Measurements from ENCODE around the gene ATXN1L.
"Not testable (repeated sequence)": the region's sequence is repeated elsewhere in the genome, so short reads cannot be mapped to it uniquely, and the experiment has no call there.

The ATXN1L gene

DNA sequence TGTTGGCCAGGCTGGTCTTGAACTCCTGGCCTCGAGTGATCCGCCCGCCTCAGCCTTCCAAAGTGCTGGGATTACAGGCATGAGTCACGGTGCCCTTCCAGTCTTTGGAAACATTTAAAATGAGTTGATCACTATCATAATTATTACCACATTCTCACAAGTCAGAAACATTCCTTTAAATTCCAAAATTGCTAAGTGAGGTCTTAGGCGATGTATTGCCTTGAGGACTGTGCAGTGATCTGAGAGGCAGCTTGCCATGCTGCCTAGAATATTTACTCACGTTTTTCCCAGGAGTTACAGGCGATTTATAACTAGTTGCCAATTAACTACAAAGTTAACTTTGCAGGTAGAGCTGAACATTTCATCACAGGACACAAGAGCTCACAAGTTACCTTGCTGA lies 5.7 kb upstream of the ATXN1L start:
- Mint-ChIP-seq H3K36me3 (no peaks in the 10 kb centered on the region), H3K4me1 (peaks cover 28% of the 10 kb centered on the region), H3K27ac (no peak overlapping the region), H3K4me3 (no peak overlapping the region), H3K27me3 (no peaks in the 10 kb centered on the region), H3K9me3 (no peaks in the 10 kb centered on the region)
- no peak for ATAC-seq

DNA sequence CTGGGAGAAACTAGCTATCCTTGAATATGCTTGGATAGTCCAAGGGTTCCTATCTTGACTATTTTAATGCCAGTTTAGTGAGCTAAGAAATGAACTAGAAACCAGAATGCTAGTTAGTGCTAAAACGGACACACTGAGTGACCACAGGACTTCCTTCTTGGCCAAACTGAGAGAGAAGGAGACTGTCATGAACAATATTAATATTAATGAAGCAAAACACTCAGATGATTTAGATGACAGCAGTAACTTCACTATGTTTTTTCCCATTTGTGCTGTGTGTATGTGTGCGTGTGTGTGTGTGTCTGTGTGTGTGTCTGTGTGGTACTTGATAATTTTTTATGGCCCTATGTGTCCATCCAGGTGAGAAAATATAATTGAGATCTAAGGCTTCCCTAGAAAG lies 2.2 kb upstream of the ATXN1L start:
- Mint-ChIP-seq H3K4me3 (no peak overlapping the region), H3K4me1 (peaks cover 56% of the 10 kb centered on the region), H3K9me3 (no peaks in the 10 kb centered on the region), H3K27me3 (no peaks in the 10 kb centered on the region), H3K36me3 (peaks cover 8% of the 10 kb centered on the region), H3K27ac (peak overlapping the region; percentile 96)
- ATAC-seq: no peak

DNA sequence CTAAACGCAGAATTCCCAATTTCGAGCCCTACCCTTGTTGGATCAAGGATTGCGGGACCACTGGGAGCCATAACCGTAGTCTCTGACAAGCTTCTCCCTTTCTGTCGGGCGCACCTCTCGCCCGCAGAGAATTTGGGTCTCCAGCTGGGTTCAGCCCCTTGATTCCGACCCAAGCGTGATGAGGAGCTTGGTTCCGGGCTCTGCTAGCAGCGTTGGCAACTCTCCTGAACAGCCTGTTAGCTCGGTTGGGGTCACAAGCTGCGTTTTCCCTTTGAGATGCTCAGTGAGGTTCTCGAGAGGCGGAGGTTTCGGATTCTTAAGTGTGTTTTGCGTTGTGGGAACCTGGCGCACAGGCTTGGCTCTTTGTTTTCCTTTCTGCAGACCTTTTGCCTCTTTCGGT lies 655 bp downstream of the ATXN1L start:
- ATAC-seq: no peak
- H3K4me1 Mint-ChIP-seq: peaks cover 60% of the 10 kb centered on the region
- H3K9me3 Mint-ChIP-seq: no peaks in the 10 kb centered on the region
- peaks cover 33% of the 10 kb centered on the region for H3K36me3 Mint-ChIP-seq
- no peaks in the 10 kb centered on the region for H3K27me3 Mint-ChIP-seq
- peak overlapping the region; percentile 96 for H3K27ac Mint-ChIP-seq
- peak overlapping the region; percentile 95 for H3K4me3 Mint-ChIP-seq

DNA sequence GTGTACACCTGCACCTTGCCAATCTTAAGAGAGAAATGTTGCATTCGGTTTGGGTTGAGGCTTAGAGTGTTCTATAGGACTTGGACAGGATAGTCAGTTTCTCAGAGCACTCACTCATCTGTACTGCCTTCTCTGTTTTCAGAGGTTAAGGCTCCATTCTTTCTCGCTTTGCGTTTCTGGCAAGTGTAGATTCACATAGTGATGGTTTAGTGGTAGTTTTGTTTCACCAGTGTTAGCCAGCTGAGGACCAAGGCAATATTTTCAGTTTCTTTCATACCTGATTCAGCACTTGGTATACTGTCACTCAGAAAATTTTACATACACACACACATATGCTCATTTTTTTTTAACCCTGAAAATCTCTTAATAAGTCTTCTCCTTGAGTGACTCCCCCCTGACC lies 1.3 kb downstream of the ATXN1L start:
- Mint-ChIP-seq H3K4me1 (peaks cover 63% of the 10 kb centered on the region), H3K27ac (peak overlapping the region; percentile 96), H3K9me3 (no peaks in the 10 kb centered on the region), H3K36me3 (peaks cover 40% of the 10 kb centered on the region), H3K27me3 (no peaks in the 10 kb centered on the region), H3K4me3 (peak overlapping the region; percentile 95)
- no peak for ATAC-seq

DNA sequence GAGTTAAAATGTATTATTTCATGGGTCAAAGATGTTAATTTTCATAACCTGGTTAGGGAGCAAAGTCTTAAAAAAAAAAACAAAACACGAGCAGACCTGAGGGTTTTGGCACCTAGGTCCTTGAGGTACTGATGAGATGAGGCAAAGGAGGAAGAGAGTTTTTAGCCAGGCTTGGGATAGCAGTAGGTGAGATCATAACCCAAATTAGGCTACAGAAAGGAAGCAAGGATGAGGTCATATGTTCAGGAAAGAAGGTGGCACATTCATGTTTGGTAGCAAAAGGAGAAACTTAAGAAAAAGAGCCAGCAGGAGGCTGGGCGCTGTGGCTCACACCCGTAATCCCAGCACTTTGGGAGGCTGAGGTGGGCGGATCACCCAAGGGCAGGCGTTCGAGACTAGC lies 2.8 kb downstream of the ATXN1L start:
- no peak for ATAC-seq
- Mint-ChIP-seq H3K36me3 (peaks cover 51% of the 10 kb centered on the region), H3K4me3 (no peak overlapping the region), H3K4me1 (peaks cover 64% of the 10 kb centered on the region), H3K27ac (no peak overlapping the region), H3K27me3 (no peaks in the 10 kb centered on the region), H3K9me3 (no peaks in the 10 kb centered on the region)

DNA sequence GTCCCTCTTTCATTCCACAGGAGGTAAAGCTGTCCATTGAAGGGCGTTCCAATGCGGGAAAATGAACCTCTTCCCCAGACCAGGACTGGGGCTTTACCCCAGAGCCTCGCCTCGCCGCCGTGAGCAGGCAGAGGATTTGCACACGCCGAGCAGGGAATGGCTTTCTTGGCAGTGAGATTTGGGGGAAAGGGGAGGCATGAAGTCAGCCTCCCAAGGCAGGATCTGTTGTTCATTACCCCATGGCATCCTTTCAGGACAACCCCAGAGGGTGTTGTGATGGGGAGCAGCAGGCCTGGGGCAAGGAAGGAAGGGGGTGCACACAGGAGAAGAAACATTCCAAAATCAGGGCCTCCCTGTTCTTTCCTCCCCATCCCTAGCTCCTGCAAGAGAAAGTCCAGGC lies 6.0 kb downstream of the ATXN1L start:
- ATAC-seq: no peak
- Mint-ChIP-seq H3K36me3 (peaks cover 66% of the 10 kb centered on the region), H3K27me3 (no peaks in the 10 kb centered on the region), H3K9me3 (no peaks in the 10 kb centered on the region), H3K4me1 (peaks cover 74% of the 10 kb centered on the region), H3K27ac (peak overlapping the region; percentile 87), H3K4me3 (no peak overlapping the region)

DNA sequence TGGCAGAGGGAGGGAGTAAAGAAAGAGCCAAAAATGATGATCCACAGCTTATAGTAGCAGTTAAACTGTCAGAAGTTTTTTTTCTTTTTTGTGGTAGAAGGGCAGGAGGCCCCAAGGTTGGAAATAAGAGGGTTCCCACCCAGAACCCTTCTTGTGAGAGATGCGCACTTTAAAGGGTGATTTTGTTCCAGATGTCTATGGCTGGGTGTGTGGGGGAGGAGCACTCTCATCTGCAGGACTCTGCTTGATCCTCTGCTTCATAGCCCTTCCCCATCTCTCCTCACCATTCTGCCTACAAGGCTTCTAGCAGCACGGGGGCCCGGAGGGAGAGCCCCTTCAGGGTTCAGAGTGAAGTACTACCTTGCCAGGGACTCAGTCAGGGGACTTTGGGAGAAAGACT lies 6.4 kb downstream of the ATXN1L start:
- H3K27ac Mint-ChIP-seq: peak overlapping the region; percentile 87
- H3K9me3 Mint-ChIP-seq: no peaks in the 10 kb centered on the region
- no peak overlapping the region for H3K4me3 Mint-ChIP-seq
- H3K36me3 Mint-ChIP-seq: peaks cover 66% of the 10 kb centered on the region
- no peak for ATAC-seq
- H3K4me1 Mint-ChIP-seq: peaks cover 74% of the 10 kb centered on the region
- H3K27me3 Mint-ChIP-seq: no peaks in the 10 kb centered on the region

DNA sequence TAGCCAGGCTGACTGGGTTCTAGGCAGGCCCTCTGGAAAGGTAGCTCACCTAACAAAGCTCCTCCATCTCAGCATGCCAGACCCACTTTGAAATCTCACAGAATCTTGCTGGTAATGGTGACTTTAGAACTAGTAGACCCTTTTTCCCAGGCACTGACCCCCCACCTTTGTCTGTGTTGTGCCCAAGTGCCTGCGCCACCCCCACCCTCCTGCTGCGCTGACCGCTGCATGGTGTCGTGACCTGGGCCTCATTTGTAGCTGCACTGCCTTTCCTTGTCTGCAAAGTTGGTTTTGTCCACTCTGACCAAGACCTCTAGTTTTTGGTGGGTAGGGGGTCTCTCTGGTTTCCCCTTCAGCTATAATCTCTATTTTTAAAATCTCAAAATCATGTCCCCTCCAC lies 6.8 kb downstream of the ATXN1L start:
- Mint-ChIP-seq H3K36me3 (peaks cover 66% of the 10 kb centered on the region), H3K9me3 (no peaks in the 10 kb centered on the region), H3K27me3 (no peaks in the 10 kb centered on the region), H3K4me1 (peaks cover 73% of the 10 kb centered on the region), H3K27ac (peak overlapping the region; percentile 87), H3K4me3 (no peak overlapping the region)
- ATAC-seq: no peak

DNA sequence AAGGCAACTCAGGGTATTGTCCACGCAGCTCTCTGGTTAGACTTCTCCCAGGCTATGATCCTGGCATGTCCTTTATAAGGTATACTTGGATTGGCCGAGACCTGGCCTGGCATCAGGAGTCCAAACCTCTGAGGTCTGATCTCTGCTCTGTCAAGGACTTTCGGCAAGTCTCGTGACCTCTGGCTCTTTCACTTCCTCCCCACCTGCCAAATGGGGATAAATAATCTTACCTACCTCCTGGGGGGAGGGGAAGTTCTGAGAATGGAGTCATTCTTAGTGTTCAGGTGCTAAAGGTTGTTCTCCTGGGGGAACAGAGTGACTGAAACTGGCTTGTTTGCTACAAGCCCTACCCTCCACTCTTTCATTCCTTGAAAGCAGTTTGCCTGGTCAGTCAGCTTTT lies 7.6 kb downstream of the ATXN1L start:
- Mint-ChIP-seq H3K9me3 (no peaks in the 10 kb centered on the region), H3K27ac (peak overlapping the region; percentile 87), H3K27me3 (no peaks in the 10 kb centered on the region), H3K4me1 (peaks cover 65% of the 10 kb centered on the region), H3K4me3 (peak overlapping the region; percentile 68), H3K36me3 (peaks cover 59% of the 10 kb centered on the region)
- peak; percentile 86 for ATAC-seq

DNA sequence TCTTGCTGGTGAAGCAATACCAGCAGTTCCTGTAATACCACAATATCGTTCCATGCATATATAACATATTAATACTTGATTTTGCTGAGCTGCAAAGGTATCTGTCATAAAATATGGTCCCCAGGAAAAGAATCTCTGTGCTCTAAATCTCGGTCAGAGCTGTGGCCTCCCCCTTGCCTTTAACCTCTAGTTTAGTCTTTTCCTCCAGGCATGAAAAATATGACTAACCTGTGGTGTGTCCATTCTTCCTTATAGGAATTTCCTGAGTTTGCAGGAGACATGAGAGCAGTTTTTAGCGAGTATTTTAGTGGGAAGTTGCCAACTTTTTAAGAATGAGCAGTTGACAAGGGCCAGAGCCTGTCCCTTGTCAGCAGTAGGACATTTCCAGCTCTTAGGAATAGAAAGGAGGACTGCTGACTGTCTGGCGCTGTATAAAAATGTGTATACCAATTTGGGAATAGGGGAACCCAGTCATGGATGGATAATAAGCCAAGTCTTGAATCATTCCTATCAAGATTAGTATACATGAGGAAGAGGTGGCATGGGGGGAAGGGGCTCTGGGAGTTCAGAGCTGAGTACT lies 8.7 kb downstream of the ATXN1L start:
- no peaks in the 10 kb centered on the region for H3K27me3 Mint-ChIP-seq
- peaks cover 59% of the 10 kb centered on the region for H3K36me3 Mint-ChIP-seq
- H3K4me3 Mint-ChIP-seq: no peak overlapping the region
- ATAC-seq: no peak
- peaks cover 61% of the 10 kb centered on the region for H3K4me1 Mint-ChIP-seq
- no peaks in the 10 kb centered on the region for H3K9me3 Mint-ChIP-seq
- peak overlapping the region; percentile 87 for H3K27ac Mint-ChIP-seq

DNA sequence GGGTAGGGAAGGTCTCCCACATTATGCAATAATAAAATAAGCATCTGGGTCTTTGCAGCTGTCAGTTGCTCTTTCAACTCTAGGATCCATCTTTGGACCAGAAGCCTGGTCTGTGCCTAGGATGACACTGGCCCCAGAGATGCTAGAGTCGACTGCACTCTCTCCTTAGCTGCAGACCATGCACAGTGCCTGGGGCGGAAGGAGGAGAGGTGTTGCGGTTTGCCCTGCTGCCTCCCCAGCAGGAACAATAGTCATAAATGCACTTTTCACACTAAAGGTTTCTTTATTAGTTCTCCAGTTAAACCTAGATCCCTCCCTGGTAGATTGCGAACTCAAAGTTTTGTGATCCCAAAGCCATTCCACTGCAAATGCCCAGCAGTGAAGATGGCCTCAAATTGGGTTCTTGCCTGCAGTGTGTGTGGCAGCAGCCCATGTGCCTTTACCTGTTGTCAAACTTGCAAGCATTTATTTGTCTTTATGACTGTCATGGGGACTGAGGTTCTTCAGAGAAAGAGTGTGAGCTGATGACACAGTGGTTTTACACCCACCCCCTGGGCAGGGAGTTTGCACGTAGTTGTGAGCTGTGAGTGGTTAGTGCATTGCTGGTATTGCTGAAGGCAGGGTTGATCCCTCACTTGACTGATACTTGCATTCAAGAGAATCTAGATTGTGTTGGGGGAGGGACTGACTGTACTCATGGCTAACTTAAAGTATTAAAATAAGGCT lies 10.3 kb downstream of the ATXN1L start:
- Mint-ChIP-seq H3K4me1 (peaks cover 61% of the 10 kb centered on the region), H3K4me3 (no peak overlapping the region), H3K27me3 (no peaks in the 10 kb centered on the region), H3K27ac (peak overlapping the region; percentile 60), H3K36me3 (peaks cover 54% of the 10 kb centered on the region), H3K9me3 (no peaks in the 10 kb centered on the region)
- no peak for ATAC-seq

DNA sequence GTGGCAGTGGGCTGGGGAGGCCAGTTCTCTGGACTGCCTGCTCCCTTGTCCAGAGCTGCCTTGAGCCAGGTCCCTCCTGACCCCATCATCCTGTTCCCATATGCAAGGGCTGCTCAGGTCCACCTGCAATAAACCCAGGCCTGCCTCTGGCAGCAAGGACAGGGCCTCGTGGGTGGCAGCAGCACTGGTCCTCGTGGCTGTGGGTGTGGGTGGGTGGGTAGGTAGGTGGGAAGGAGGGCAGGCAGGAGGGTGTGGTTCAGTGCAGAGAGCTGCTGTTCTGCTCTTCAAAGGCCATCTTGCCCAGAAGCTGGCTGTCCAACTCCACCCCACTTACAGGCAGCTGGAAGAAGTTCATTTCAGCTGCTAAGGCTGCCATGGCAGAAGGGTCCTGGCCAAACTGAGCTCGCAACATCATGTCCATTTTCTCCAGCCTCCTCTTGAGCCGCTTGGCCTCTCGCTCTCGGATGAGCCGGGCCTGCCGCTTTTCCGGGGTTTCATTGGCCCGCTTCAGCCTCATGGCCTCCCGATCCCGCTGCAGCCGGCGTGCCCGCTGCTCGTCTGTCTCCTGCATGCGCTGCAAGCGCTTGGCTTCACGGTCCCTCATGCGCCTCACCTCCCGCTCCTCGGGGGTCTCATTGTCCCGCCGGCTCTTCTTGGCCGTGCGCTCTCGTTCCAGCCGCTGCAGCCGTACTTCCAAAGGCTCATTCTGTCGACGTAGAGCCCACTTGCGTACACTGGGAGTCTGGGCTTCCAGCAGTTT lies 14.2 kb downstream of the ATXN1L start:
- H3K27me3 Mint-ChIP-seq: no peaks in the 10 kb centered on the region
- no peaks in the 10 kb centered on the region for H3K9me3 Mint-ChIP-seq
- no peak overlapping the region for H3K27ac Mint-ChIP-seq
- peaks cover 35% of the 10 kb centered on the region for H3K36me3 Mint-ChIP-seq
- ATAC-seq: no peak
- no peak overlapping the region for H3K4me3 Mint-ChIP-seq
- peaks cover 24% of the 10 kb centered on the region for H3K4me1 Mint-ChIP-seq

DNA sequence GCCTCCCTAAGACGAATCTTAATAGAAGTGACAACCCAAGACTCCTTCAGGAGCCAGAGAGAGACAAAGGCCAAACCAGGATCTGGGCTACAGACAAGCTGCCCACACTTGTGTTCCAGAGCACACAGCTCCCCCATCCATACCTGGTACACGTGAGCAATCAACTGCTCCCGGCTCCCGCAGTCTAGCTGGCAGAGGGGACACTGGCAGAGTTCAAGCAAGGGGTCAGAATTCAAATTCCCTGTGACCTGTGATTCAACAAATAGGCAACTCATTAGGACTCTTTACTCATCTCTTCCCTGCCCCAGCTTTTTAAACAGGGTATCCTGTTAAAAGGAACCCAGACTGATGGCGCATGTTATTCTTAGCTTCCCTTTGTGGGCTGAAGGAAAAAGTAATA lies 18.2 kb downstream of the ATXN1L start:
- ATAC-seq: no peak
- Mint-ChIP-seq H3K4me1 (no peaks in the 10 kb centered on the region), H3K36me3 (peaks cover 31% of the 10 kb centered on the region)

DNA sequence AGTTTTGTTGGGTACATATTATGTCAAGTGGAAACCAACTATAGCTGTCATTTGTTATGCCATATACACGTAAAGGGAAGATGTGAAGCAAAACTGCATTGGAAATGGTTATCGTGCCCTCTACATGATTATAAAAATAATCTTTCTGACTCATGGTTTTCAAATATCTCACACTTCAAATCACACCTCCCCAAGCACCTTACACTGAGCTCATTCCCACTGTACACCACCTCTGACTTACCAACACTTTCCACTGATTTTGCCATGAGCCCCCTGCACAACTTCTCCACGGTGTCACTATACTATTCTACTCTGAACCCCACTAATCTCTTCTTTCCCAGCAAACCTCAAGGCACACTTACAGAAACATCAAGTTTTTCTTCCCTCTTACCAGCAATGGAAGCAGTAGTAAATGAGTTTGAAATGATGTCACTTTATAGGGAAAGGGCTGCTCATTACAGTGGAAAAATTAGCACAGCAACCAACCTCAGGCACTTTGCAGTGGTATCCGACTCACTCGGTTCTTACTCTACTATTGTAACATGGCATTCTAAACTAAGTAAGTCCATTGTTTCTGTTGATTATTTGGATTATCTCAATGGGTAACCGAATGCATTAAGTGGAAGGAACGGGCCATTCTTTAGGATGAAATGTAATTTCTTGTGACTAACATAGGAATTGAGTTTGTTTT lies 19.5 kb downstream of the ATXN1L start:
- Mint-ChIP-seq H3K27ac (peak overlapping the region; percentile 4), H3K36me3 (peaks cover 31% of the 10 kb centered on the region)

More for the DNA sequence above, 18.2 kb downstream of the ATXN1L start:
- Mint-ChIP-seq H3K4me3 (no peak overlapping the region), H3K27ac (no peak overlapping the region), H3K27me3 (no peaks in the 10 kb centered on the region), H3K9me3 (no peaks in the 10 kb centered on the region)

DNA sequence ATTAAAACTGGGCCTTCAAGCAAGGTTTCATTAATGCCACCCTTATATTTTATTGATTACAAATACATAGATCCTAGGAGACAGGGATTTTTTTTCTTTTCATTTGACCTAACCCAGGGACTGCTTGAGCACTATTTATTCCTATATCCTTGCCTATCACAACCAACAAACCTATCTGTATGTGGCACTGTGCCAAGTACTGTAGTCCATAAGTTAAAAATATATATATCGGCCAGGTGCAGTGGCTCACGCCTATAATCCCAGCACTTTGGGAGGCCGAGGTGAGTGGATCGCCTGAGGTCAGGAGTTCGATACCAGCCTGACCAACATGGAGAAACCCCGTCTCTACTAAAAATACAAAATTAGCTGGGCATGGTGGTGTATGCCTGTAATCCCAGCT lies 21.4 kb downstream of the ATXN1L start:
- not testable (repeated sequence) for ATAC-seq, H3K9me3 Mint-ChIP-seq, H3K4me1 Mint-ChIP-seq, H3K27ac Mint-ChIP-seq, H3K27me3 Mint-ChIP-seq, H3K4me3 Mint-ChIP-seq
- peaks cover 26% of the 10 kb centered on the region for H3K36me3 Mint-ChIP-seq

More for the DNA sequence above, 19.5 kb downstream of the ATXN1L start:
- no peak for ATAC-seq
- Mint-ChIP-seq H3K27me3 (no peaks in the 10 kb centered on the region), H3K4me1 (peaks cover 8% of the 10 kb centered on the region), H3K9me3 (no peaks in the 10 kb centered on the region), H3K4me3 (no peak overlapping the region)
